Kidney (tissue), 14 donors: ENCODE measurements around the gene APBB1. TPM values are rescaled to one million over a fixed set of nuclear protein-coding genes. Genes with fewer than 3 reads are reported as not detected.

Experiments
- DNase-seq, 5 donors: peaks; one replicate each; pipeline ENCODE4 v3.0.0-alpha.2; 2013 to 2020
- FAIRE-seq: peaks from 2 replicates; lab custom pipeline; 2012; peaks lifted over from hg19 to GRCh38; lab: Jason Lieb, UNC
- H3K27ac ChIP-seq, 2 donors: one replicate each; pipeline ENCODE4 v1.7.0; 2013; ENCODE audit warnings: low read depth in 2 of 2, low read length in 2 of 2, inconsistent platforms in 1 of 2
- H3K27me3 ChIP-seq: one replicate; pipeline ENCODE4 v1.7.1; 2013; ENCODE audit warnings: low read length, inconsistent platforms; ENCODE audit not compliant: control insufficient read depth, insufficient read depth
- H3K36me3 ChIP-seq, 3 donors: one replicate each; pipeline versions ENCODE4 v1.7.0 to v1.7.1; 2013; ENCODE audit warnings: low read length in 3 of 3, control low read depth in 1 of 3, inconsistent platforms in 1 of 3; ENCODE audit not compliant: insufficient read depth in 3 of 3, control insufficient read depth in 2 of 3
- H3K4me1 ChIP-seq, 3 donors: one replicate each; pipeline versions ENCODE4 v1.7.0 to v1.7.1; 2013; ENCODE audit warnings: low read length in 3 of 3, inconsistent platforms in 1 of 3, low read depth in 1 of 3; ENCODE audit not compliant: control insufficient read depth in 2 of 3, insufficient read depth in 2 of 3
- H3K4me3 ChIP-seq, 3 donors: one replicate each; pipeline versions ENCODE4 v1.7.0 to v1.8.1; 2013; ENCODE audit warnings: low read length in 3 of 3, control low read depth in 1 of 3, inconsistent platforms in 1 of 3
- H3K9ac ChIP-seq, 3 donors: one replicate each; pipeline versions ENCODE4 v1.7.0 to v1.7.1; 2013; ENCODE audit warnings: low read length in 3 of 3, control low read depth in 1 of 3, inconsistent platforms in 1 of 3
- H3K9me3 ChIP-seq, 3 donors: one replicate each; pipeline versions ENCODE4 v1.7.0 to v1.7.1; 2013; ENCODE audit warnings: low read length in 3 of 3, control low read depth in 1 of 3, inconsistent platforms in 1 of 3; ENCODE audit not compliant: control insufficient read depth in 2 of 3, insufficient read depth in 1 of 3
- intact Hi-C: fragments of 100-400 bp; cut with DNase I; formaldehyde crosslinking; loops from one replicate; pipeline ENCODE4 v1.11.1; 2022
- polyA plus RNA-seq: library from polyadenylated mRNA; stranded (reverse); fragments of 350-450 nt; fragmentation: Illumina TruSeq; extraction: RNeasy Lipid Tissue Mini Kit (QIAGEN cat#74804); gene quantifications from one replicate; pipeline ENCODE4 v1.2.3, GENCODE V29; 2014; ENCODE audit warnings: low read depth, low replicate concordance; ENCODE audit not compliant: insufficient read depth
- total RNA-seq: library from RNA; stranded (reverse); fragmentation: NEBNext Ultra II Directional; extraction: Animal tissue kit (Norgen Biotek cat#: 25700); gene quantifications from one replicate; pipeline ENCODE4 v1.2.1, GENCODE V29; 2021
- TF ChIP-seq, protein P1 (sequence below): IDR thresholded peaks from 3 replicates; pipeline ENCODE4 v1.5.1; 2012; ENCODE audit warnings: mild to moderate bottlenecking, moderate library complexity, borderline replicate concordance; ENCODE audit not compliant: insufficient read depth; ENCODE audit errors: extremely low read depth
- donor health status: control.
- donor health status: control.
- donor health status: control.
- donor health status: control.
- donor health status: control.
- donor health status: DM: yes; HTN: yes; CAD: no.
- donor health status: Normal renal cell carcinoma (clear cell type).

The APBB1 gene
- total and polyA plus RNA-seq, 2 donors from 2014 or later, result 43.7 to 67.2 TPM

DNA sequence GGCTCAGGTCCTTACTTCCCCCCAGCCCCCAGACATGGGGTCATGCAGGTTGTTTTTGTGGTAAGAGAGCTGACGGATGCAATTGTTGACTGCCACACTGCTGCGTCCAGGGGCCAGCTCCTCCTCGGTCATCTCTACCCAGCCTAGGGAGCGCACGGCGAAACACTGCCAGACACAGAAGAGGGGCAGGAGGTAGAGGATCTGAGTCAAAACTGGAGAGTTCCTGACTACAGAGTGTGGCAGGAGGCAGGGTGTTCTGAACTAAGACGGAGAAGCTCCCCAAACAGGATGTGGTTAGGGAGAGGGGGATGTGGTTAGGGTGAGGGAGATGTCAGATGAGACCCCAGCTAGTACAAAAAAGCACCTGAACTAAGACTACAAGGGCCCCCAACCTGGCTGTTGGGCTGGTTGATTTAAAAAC, 16.3 kb downstream of the APBB1 start:
- FAIRE-seq, result no peak
- no peak overlapping the region for H3K4me3 ChIP-seq
- peaks cover 0 to 17% (median 9%) of the 10 kb centered on the region in 3 donors for H3K4me1 ChIP-seq
- no peak overlapping the region for H3K27ac ChIP-seq
- no peaks in the 10 kb centered on the region for H3K27me3 ChIP-seq
- H3K9me3 ChIP-seq, result no peaks in the 10 kb centered on the region
- no peak for DNase-seq
- TF ChIP-seq, protein P1, sequence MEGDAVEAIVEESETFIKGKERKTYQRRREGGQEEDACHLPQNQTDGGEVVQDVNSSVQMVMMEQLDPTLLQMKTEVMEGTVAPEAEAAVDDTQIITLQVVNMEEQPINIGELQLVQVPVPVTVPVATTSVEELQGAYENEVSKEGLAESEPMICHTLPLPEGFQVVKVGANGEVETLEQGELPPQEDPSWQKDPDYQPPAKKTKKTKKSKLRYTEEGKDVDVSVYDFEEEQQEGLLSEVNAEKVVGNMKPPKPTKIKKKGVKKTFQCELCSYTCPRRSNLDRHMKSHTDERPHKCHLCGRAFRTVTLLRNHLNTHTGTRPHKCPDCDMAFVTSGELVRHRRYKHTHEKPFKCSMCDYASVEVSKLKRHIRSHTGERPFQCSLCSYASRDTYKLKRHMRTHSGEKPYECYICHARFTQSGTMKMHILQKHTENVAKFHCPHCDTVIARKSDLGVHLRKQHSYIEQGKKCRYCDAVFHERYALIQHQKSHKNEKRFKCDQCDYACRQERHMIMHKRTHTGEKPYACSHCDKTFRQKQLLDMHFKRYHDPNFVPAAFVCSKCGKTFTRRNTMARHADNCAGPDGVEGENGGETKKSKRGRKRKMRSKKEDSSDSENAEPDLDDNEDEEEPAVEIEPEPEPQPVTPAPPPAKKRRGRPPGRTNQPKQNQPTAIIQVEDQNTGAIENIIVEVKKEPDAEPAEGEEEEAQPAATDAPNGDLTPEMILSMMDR, result no peak
- no peak overlapping the region for H3K9ac ChIP-seq
- peaks cover 0 to 15% (median 2%) of the 10 kb centered on the region in 3 donors for H3K36me3 ChIP-seq
- intact Hi-C loops, result no loop called here

DNA sequence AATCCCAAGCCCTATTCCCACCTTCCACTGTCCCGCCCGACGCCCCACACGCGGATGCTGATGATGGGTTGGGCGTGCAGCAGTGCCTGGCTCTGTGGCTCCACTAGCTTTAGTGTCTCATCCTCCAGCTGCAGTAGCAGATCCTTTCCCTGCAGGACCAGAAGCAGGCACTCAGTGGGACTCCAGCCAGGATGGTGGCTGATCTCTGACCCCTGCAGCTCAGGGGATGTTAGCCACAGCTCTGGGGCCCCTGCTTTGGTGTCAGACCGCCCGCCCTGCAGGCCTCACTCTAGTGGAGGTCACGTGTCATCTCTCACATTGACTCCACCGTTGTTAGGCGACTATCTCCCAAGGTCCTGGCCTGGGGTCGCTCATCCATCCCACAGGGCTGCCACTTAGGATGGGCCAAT, 16.8 kb downstream of the APBB1 start:
- H3K36me3 ChIP-seq, result peaks cover 2 to 15% (median 2%) of the 10 kb centered on the region in 3 donors
- intact Hi-C loops, result no loop called here
- no peak overlapping the region for H3K9ac ChIP-seq
- no peaks in the 10 kb centered on the region for H3K27me3 ChIP-seq
- no peak overlapping the region for H3K4me3 ChIP-seq
- no peaks in the 10 kb centered on the region for H3K9me3 ChIP-seq
- TF ChIP-seq, protein P1, result no peak
- no peak overlapping the region for H3K27ac ChIP-seq
- DNase-seq (no peak), FAIRE-seq (no peak)
- peaks cover 0 to 17% (median 6%) of the 10 kb centered on the region in 3 donors for H3K4me1 ChIP-seq

DNA sequence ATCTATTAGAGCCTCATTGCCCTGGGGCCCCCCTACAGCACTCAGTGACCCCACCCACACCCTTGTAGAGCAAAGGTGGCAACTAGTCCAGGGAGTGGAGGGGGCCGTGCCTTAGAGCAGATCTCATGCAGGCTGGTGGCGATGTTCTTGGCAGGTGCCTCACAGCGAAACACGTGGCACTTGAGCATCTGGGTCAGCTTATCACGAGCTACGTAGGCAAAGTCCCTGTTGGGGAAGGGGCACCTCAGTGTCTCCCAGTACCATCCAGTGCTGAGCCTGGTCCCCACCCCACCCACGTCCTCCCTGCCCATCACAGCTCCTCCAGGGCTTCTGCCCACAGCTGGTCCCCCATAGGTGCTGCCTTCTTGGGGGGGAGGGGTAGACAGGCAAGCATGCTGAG, 17.4 kb downstream of the APBB1 start:
- no peak overlapping the region for H3K27ac ChIP-seq
- H3K9ac ChIP-seq, result no peak overlapping the region
- intact Hi-C loops, result no loop called here
- no peaks in the 10 kb centered on the region for H3K27me3 ChIP-seq
- H3K4me3 ChIP-seq, result no peak overlapping the region
- peaks cover 0 to 14% (median under 1%) of the 10 kb centered on the region in 3 donors for H3K4me1 ChIP-seq
- H3K9me3 ChIP-seq, result no peaks in the 10 kb centered on the region
- TF ChIP-seq, protein P1, result no peak
- peaks cover 2 to 15% (median 2%) of the 10 kb centered on the region in 3 donors for H3K36me3 ChIP-seq
- FAIRE-seq, result no peak
- no peak for DNase-seq
